PFSK-1 (cell line): ENCODE measurements around the gene STAG1.

Experiments used
- FOXP2 ChIP-seq: optimal IDR thresholded peaks from 2 replicates; pipeline ENCODE3; 2011; ENCODE audit warnings: borderline replicate concordance, control low read depth, inconsistent platforms; ENCODE audit not compliant: insufficient read depth; ENCODE audit errors: extremely low read length, extremely low read depth
- POLR2AphosphoS5 ChIP-seq: IDR thresholded peaks from 2 replicates; pipeline ENCODE4 v1.6.1; 2012; ENCODE audit warnings: low read depth, mild to moderate bottlenecking, control low read depth, low read length, moderate library complexity
- SIN3A ChIP-seq: IDR thresholded peaks from 2 replicates; pipeline ENCODE4 v1.6.1; 2012; ENCODE audit warnings: mild to moderate bottlenecking, low read length, moderate library complexity, borderline replicate concordance; ENCODE audit not compliant: insufficient read depth
- TAF1 ChIP-seq: IDR thresholded peaks from 2 replicates; pipeline ENCODE4 v1.6.1; 2012; ENCODE audit warnings: low read length, control low read depth, borderline replicate concordance; ENCODE audit not compliant: insufficient read depth
- TF ChIP-seq, protein P1 (sequence below), 2 experiments: IDR thresholded peaks; 2 replicates each; pipeline versions ENCODE4 v1.6.1 to v1.8.0; 2011 to 2012; ENCODE audit warnings: low read depth in 2 of 2, low read length in 2 of 2, control low read depth in 1 of 2, inconsistent platforms in 1 of 2, mild to moderate bottlenecking in 1 of 2, moderate library complexity in 1 of 2; ENCODE audit not compliant: insufficient read depth in 1 of 2

STAG1 gene

DNA sequence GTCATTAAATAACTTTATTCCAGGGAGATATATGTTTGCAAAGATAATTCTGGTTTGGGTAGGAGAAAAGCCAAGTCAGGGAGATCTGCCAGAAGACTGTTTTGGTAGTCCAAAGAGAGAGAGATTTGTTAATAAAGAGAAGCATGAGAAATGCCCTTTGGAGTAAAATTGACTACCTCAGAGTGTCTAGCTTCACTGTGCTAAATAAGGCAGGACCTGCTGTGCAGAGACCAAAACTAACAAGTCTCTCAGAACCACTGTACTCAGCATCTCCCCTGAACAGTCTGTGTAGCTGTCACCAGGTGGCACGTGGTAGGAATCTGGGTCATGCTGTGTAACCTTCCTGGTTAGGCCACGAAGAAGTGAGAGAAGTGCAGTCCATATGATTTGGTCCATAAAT lies 35.2 kb upstream of the STAG1 start:
- no peak for TF ChIP-seq FOXP2
- no peak for TF ChIP-seq TAF1
- no peak for TF ChIP-seq POLR2AphosphoS5
- no peak for TF ChIP-seq SIN3A
- TF ChIP-seq, protein P1, sequence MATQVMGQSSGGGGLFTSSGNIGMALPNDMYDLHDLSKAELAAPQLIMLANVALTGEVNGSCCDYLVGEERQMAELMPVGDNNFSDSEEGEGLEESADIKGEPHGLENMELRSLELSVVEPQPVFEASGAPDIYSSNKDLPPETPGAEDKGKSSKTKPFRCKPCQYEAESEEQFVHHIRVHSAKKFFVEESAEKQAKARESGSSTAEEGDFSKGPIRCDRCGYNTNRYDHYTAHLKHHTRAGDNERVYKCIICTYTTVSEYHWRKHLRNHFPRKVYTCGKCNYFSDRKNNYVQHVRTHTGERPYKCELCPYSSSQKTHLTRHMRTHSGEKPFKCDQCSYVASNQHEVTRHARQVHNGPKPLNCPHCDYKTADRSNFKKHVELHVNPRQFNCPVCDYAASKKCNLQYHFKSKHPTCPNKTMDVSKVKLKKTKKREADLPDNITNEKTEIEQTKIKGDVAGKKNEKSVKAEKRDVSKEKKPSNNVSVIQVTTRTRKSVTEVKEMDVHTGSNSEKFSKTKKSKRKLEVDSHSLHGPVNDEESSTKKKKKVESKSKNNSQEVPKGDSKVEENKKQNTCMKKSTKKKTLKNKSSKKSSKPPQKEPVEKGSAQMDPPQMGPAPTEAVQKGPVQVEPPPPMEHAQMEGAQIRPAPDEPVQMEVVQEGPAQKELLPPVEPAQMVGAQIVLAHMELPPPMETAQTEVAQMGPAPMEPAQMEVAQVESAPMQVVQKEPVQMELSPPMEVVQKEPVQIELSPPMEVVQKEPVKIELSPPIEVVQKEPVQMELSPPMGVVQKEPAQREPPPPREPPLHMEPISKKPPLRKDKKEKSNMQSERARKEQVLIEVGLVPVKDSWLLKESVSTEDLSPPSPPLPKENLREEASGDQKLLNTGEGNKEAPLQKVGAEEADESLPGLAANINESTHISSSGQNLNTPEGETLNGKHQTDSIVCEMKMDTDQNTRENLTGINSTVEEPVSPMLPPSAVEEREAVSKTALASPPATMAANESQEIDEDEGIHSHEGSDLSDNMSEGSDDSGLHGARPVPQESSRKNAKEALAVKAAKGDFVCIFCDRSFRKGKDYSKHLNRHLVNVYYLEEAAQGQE (IDR thresholded peaks at IDR 0.05; ENCODE audit: insufficient read depth in 1 of 2, low read depth in 2 of 2, low read length in 2 of 2): no peak

DNA sequence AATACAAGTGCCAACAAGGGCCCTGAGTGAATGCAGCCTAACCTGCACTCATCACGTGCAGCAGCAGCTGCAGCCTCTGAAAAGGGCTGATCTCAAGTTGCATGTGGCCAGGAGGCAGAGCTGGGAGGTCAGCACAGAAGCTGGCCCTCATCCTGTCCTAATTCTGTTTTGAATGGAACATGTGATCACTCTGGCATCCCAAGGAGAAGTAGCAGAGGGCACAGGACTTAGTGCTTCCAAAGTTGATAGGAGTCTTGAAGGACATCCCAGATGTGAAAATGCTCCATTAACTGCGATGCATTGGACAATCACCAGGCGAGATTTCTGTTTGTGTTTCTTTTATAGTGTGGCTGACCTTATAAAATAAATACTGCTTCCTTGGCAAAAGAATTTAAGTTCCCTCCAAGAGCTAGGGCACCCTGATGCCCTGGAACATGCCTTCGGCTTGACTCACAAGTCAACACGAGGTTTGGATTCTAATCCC lies 31.6 kb upstream of the STAG1 start:
- TF ChIP-seq TAF1 (no peak), POLR2AphosphoS5 (no peak), FOXP2 (no peak), SIN3A (no peak)
- TF ChIP-seq, protein P1 (IDR thresholded peaks at IDR 0.05; ENCODE audit: insufficient read depth in 1 of 2, low read depth in 2 of 2, low read length in 2 of 2): no peak

DNA sequence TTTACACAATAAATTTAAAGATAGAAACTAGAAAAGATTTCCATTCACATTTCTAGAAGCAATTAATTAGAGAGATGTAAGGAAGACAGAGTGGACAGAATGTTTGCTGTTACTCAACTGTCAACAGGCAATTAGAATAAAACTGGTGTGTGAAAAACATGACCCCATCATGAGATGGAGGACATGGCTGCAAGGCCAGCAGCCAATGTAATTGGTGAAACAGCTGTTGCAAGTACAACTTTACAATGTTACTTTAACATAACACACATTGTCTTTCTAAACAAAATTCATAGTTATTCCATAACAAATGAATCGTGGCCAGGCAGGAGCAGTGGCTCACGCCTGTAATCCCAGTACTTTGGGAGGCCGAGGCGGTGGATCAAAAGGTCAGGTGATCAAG lies 28.6 kb upstream of the STAG1 start:
- TF ChIP-seq SIN3A: no peak
- TF ChIP-seq TAF1: no peak
- TF ChIP-seq POLR2AphosphoS5: no peak
- TF ChIP-seq FOXP2: no peak
- TF ChIP-seq, protein P1 (IDR thresholded peaks at IDR 0.05; ENCODE audit: insufficient read depth in 1 of 2, low read depth in 2 of 2, low read length in 2 of 2): no peak

DNA sequence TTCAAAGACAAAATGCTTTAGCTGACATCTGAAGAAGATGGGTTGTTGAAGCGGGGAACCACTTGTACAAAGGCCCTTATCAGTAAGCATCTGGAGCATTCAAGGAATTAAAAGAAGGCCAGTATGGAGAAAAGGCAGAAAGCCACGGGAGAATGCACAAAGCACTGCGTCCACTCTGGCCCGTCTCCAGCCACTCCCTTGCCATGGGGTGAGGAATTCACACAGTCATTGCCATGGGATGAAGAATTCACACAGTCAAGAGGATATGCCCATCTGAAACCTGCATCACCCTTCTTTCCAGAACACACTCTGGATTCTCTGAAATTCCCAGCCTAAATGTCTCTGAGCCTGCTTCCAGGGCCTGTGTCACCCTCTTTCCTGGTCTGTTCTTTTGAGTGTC lies 26.7 kb upstream of the STAG1 start:
- TF ChIP-seq, protein P1 (IDR thresholded peaks at IDR 0.05; ENCODE audit: insufficient read depth in 1 of 2, low read depth in 2 of 2, low read length in 2 of 2): no peak
- TF ChIP-seq POLR2AphosphoS5: no peak
- no peak for TF ChIP-seq TAF1
- TF ChIP-seq FOXP2: no peak
- no peak for TF ChIP-seq SIN3A

DNA sequence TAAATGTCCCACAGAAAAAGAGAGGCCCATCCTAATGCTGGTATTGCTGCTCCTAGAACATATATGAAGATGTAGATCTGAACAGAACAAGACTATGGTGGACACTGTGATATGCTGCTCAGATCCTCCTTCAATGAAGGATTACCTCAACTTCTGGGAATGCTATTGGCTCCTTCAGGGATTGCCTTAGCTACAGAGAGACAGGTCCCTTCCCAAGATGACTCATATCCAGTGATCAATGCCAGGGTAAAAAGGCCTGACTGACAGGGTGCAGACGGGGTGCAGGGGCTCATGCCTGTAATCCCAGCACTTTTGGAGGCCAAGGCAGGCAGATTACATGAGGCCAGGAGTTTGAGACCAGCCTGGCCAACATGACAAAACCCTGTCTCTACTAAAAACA lies 20.5 kb upstream of the STAG1 start:
- TF ChIP-seq SIN3A (no peak), TAF1 (no peak), FOXP2 (no peak), POLR2AphosphoS5 (no peak)
- TF ChIP-seq, protein P1 (IDR thresholded peaks at IDR 0.05; ENCODE audit: insufficient read depth in 1 of 2, low read depth in 2 of 2, low read length in 2 of 2): no peak
